Caco-2 (cell line): ENCODE measurements around the gene SLC19A1. TPM values are rescaled to one million over a fixed set of nuclear protein-coding genes. Genes with fewer than 3 reads are reported as not detected.

Experiments used
- BruUV-seq: library from RNA; stranded (reverse); fragments of 400-500 nt; replicated peaks from 2 replicates; lab custom pipeline; 2021; lab: Mats Ljungman, UMichigan
- CTCF ChIA-PET: fragments of 300-600 bp; sonication (Branson Sonifier 250); formaldehyde crosslinking; loops from one replicate; lab custom pipeline; 2022; ENCODE audit warnings: antibody characterized with exemption; lab: Charles Lee
- POLR2A ChIA-PET: fragments of 300-600 bp; sonication (Branson Sonifier 250); formaldehyde crosslinking; loops from one replicate; lab custom pipeline; 2022; ENCODE audit warnings: antibody characterized with exemption; lab: Charles Lee
- DNase-seq, 2 experiments: peaks; one replicate each; pipeline versions ENCODE4 v3.0.0 to v3.0.0-alpha.2; 2020 to 2022
- H3K27me3 ChIP-seq: replicated peaks from 2 replicates; pipeline ENCODE4 v1.6.0; 2011; ENCODE audit warnings: low read length; ENCODE audit not compliant: control insufficient read depth, insufficient read depth
- H3K36me3 ChIP-seq: 2 replicates; pipeline ENCODE4 v1.5.1; 2011; ENCODE audit warnings: low read length; ENCODE audit not compliant: control insufficient read depth, insufficient read depth
- H3K4me1 ChIP-seq: fragments of 250-450 bp; sonication (Bioruptor Pico); 2 replicates; pipeline ENCODE4 v1.5.1; 2020; ENCODE audit warnings: mild to moderate bottlenecking
- H3K4me3 ChIP-seq: 2 replicates; pipeline ENCODE4 v1.5.1; 2011; ENCODE audit warnings: low read depth, mild to moderate bottlenecking, control low read depth, low read length
- H3K9me3 ChIP-seq: fragments of 250-450 bp; sonication (Bioruptor Pico); 2 replicates; pipeline ENCODE4 v1.5.1; 2020; ENCODE audit warnings: mild to moderate bottlenecking, moderate library complexity
- H3K27ac Mint-ChIP-seq: one replicate; pipeline ENCODE4 v1.8.0; 2022; ENCODE audit warnings: mixed read lengths; ENCODE audit not compliant: unreplicated experiment
- H3K27me3 Mint-ChIP-seq: one replicate; pipeline ENCODE4 v1.8.0; 2022; ENCODE audit warnings: mixed read lengths; ENCODE audit not compliant: insufficient read depth, unreplicated experiment
- H3K36me3 Mint-ChIP-seq: one replicate; pipeline ENCODE4 v1.8.0; 2022; ENCODE audit warnings: mild to moderate bottlenecking, mixed read lengths; ENCODE audit not compliant: insufficient read depth, unreplicated experiment
- H3K4me1 Mint-ChIP-seq: one replicate; pipeline ENCODE4 v1.8.0; 2022; ENCODE audit warnings: low read depth, mixed read lengths; ENCODE audit not compliant: unreplicated experiment
- H3K4me3 Mint-ChIP-seq: one replicate; pipeline ENCODE4 v1.8.0; 2022; ENCODE audit warnings: mild to moderate bottlenecking, moderate library complexity, mixed read lengths; ENCODE audit not compliant: unreplicated experiment
- H3K9me3 Mint-ChIP-seq: one replicate; pipeline ENCODE4 v1.8.0; 2022; ENCODE audit warnings: mixed read lengths; ENCODE audit not compliant: unreplicated experiment
- intact Hi-C: fragments of 100-400 bp; cut with micrococcal nuclease; formaldehyde crosslinking; loops from one replicate; pipeline ENCODE4 v1.10.0; 2022; ENCODE audit not compliant: unreplicated experiment
- total RNA-seq: library from RNA; stranded (reverse); gene quantifications from 2 replicates; pipeline ENCODE4 v1.2.3, GENCODE V29; 2022
- TF ChIP-seq, protein P1 (sequence below), 2 experiments: fragments of 200-600 bp in 1 of 2; IDR thresholded peaks; 1 replicate in 1 of 2; 2 replicates in 1 of 2; pipeline versions ENCODE4 v1.5.1 to v1.8.0; 2011 to 2022; ENCODE audit warnings: antibody characterized with exemption in 1 of 2, control low read depth in 1 of 2, inconsistent platforms in 1 of 2, low read depth in 1 of 2, low read length in 1 of 2, mild to moderate bottlenecking in 1 of 2, moderate library complexity in 1 of 2; ENCODE audit not compliant: insufficient read depth in 1 of 2, severe bottlenecking in 1 of 2, unreplicated experiment in 1 of 2

SLC19A1 gene
- total RNA-seq, 1 experiment from 2014 or later: 45.4 TPM

DNA sequence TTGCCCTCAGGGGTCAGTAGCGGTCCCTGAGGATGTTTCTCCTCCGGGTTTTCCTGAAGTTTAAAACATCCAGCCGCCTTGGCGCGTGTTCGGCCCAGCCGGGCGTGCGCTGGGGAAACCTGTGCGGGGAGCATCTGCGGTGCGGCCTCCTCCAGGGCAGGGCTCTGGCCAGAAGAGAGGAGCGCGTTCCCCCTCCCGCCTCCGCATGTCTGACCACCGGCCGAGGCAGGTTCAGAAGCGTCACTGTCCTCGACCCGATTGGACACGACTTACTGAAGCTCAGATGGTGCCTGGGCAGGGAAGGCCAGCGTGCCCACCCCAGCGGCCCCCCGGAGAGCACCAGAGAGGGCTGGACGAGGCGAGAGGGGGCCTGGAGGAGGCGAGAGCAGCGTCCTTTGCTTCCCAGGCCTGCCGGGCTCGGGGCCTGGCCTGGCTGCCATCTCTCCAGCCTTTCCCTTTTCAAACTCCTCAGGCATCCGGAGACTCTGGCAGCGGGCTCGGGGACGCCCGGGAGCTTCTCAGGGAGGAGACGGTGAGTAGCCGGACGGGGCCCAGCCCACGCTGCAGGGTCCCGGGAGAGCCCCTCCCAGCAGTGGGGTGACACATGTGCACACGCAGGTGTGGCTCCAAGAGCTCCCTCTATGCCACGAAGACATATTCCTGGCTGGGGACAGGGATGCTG is 67.1 kb downstream of the SLC19A1 start:
- Mint-ChIP-seq H3K9me3 (no peaks in the 10 kb centered on the region), H3K27me3 (no peaks in the 10 kb centered on the region), H3K36me3 (peaks cover 71% of the 10 kb centered on the region), H3K4me1 (peaks cover 31% of the 10 kb centered on the region), H3K4me3 (no peak overlapping the region), H3K27ac (no peak overlapping the region)
- Histone ChIP-seq H3K4me1 (peaks cover 26% of the 10 kb centered on the region), H3K9me3 (no peaks in the 10 kb centered on the region), H3K27me3 (no peaks in the 10 kb centered on the region), H3K36me3 (peaks cover 3% of the 10 kb centered on the region), H3K4me3 (no peak overlapping the region)
- TF ChIP-seq, protein P1, sequence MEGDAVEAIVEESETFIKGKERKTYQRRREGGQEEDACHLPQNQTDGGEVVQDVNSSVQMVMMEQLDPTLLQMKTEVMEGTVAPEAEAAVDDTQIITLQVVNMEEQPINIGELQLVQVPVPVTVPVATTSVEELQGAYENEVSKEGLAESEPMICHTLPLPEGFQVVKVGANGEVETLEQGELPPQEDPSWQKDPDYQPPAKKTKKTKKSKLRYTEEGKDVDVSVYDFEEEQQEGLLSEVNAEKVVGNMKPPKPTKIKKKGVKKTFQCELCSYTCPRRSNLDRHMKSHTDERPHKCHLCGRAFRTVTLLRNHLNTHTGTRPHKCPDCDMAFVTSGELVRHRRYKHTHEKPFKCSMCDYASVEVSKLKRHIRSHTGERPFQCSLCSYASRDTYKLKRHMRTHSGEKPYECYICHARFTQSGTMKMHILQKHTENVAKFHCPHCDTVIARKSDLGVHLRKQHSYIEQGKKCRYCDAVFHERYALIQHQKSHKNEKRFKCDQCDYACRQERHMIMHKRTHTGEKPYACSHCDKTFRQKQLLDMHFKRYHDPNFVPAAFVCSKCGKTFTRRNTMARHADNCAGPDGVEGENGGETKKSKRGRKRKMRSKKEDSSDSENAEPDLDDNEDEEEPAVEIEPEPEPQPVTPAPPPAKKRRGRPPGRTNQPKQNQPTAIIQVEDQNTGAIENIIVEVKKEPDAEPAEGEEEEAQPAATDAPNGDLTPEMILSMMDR (IDR thresholded peaks at IDR 0.05; ENCODE audit: insufficient read depth in 1 of 2, low read depth in 1 of 2, low read length in 1 of 2, severe bottlenecking in 1 of 2, unreplicated experiment in 1 of 2): no peak
- DNase-seq: no peak
- ChIA-PET POLR2A (no interaction called here), CTCF (no interaction called here)
- intact Hi-C loops: no loop called here
- BruUV-seq: no TSS peak

DNA sequence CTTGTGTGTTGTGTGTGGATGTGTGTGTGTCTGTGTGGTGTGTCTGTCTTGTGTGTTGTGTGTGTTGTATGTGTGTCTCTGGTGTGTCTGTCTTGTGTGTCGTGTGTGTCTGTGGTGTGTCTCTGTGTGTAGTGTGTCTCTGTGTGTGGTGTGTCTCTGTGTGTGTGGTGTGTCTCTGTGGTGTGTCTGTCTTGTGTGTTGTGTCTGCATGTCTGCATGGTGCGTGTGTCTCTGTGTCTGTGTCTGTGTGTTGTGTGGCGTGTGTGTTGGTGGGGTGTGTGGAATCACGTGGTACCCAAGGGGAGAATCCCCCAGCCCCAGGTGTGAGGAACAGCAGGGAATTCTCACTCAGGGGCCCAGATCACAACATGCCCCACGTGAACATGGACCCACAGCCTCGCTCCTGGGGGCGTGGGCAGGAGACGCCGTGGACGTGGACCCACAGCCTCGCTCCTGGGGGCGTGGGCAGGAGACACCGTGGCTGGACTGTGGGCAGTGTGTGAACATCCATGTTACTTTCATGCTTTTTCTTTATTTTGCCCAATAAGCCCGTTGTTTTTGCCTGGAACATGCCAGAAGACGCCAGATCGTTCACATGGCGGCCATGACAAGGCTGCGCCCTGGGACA is 67.8 kb downstream of the SLC19A1 start:
- TF ChIP-seq, protein P1 (IDR thresholded peaks at IDR 0.05; ENCODE audit: insufficient read depth in 1 of 2, low read depth in 1 of 2, low read length in 1 of 2, severe bottlenecking in 1 of 2, unreplicated experiment in 1 of 2): no peak
- ChIA-PET POLR2A (no interaction called here), CTCF (no interaction called here)
- H3K9me3 Mint-ChIP-seq: no peaks in the 10 kb centered on the region
- H3K27ac Mint-ChIP-seq: peak overlapping the region; percentile 20
- H3K27me3 Mint-ChIP-seq: no peaks in the 10 kb centered on the region
- H3K4me3 ChIP-seq: no peak overlapping the region
- no peaks in the 10 kb centered on the region for H3K27me3 ChIP-seq
- H3K4me1 ChIP-seq: peaks cover 33% of the 10 kb centered on the region
- BruUV-seq: no TSS peak
- H3K36me3 ChIP-seq: peaks cover 3% of the 10 kb centered on the region
- peaks cover 38% of the 10 kb centered on the region for H3K4me1 Mint-ChIP-seq
- no peaks in the 10 kb centered on the region for H3K9me3 ChIP-seq
- H3K36me3 Mint-ChIP-seq: peaks cover 75% of the 10 kb centered on the region
- intact Hi-C loops: no loop called here
- H3K4me3 Mint-ChIP-seq: no peak overlapping the region
- DNase-seq: no peak

DNA sequence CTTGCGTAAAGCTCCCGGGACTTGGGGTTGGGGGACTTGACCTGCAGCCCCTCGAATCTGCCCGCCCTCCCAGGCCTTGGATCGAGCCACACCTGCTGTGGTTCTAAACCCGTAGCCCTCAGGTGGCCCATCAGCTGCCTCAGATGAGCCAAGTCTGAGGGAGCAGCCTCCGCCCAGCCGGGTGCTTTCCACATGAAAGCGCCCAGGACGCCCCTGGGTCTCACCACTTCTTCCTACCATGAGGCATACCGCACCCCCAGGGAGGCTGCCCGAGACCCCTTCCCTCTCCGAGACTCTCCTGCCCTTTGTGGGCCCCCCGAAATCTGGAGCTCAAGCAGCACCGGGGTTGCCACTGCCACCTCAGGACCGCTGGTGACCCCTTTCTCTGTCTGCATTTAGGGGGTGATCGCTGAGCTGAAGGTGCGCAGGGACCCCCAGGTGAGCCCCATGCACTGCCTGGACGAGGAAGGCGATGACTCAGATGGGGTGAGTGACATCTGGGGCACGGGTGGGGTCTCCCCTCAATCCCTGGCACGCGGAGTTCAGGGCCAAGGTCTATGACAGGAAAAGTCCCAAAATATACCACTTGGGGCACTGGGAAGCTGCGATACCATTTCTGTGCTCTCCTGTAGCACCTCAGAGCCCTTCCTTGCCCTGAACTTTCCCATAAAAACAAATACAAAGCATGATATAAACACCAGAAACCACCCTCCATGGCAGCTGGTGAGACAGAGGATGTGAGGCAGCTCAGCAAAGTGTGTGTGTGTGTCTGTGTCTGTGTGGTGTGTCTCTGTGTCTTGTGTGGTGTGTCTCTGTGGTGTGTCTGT is 68.5 kb downstream of the SLC19A1 start:
- ChIA-PET POLR2A (no interaction called here), CTCF (no interaction called here)
- Histone ChIP-seq H3K4me1 (peaks cover 40% of the 10 kb centered on the region), H3K4me3 (no peak overlapping the region), H3K27me3 (no peaks in the 10 kb centered on the region), H3K9me3 (no peaks in the 10 kb centered on the region), H3K36me3 (peaks cover 5% of the 10 kb centered on the region)
- Mint-ChIP-seq H3K27ac (peak overlapping the region; percentile 20), H3K4me3 (no peak overlapping the region), H3K4me1 (peaks cover 38% of the 10 kb centered on the region), H3K36me3 (peaks cover 68% of the 10 kb centered on the region), H3K27me3 (no peaks in the 10 kb centered on the region), H3K9me3 (no peaks in the 10 kb centered on the region)
- TF ChIP-seq, protein P1 (IDR thresholded peaks at IDR 0.05; ENCODE audit: insufficient read depth in 1 of 2, low read depth in 1 of 2, low read length in 1 of 2, severe bottlenecking in 1 of 2, unreplicated experiment in 1 of 2): no peak
- intact Hi-C loops: no loop called here
- no TSS peak for BruUV-seq
- DNase-seq: no peak
